Measurements from ENCODE around the gene LUZP1.

LUZP1 gene

DNA sequence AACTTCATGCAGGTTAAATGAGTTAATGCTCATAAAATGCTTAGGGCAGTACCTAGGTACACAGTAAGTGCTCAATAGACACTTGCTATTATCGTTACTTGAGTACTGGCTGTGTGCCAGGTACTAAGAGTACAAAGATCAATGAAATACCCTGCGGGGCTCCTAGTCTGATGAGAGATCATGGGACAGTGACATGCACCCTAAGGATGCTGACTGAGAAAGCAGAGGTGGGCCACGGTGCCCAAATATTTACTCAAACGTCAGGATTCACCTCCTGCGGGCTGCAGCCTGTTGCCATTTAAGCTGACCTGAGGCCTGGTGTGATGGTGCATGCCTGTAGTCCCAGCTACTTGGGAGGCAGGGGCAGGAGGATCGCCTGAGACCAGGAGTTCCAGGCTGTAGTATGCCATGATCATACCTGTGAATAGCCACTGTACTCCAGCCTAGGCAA, 19.8 kb upstream of the LUZP1 start:
- DNase-seq, result peak; percentile 5

DNA sequence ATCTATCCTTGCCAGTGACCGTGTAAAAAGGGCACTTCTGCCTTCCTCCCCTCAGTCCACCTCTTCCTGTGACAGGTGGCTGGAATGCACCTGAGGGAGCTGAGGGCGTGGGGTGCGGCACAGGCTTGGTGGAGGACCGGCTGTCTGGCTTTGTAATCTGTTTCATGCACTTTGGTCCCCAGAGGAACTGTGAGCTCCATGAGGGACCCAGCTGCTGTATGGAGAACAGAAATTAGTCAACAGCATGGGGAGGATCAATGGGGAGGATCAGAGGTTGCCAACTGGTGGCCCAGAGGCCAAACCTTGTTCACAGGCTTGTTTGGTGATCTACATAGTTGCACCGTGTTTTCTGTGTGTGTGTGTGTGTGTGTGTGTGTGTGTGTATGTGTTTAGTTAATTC, 19.0 kb upstream of the LUZP1 start:
- no peak for DNase-seq

DNA sequence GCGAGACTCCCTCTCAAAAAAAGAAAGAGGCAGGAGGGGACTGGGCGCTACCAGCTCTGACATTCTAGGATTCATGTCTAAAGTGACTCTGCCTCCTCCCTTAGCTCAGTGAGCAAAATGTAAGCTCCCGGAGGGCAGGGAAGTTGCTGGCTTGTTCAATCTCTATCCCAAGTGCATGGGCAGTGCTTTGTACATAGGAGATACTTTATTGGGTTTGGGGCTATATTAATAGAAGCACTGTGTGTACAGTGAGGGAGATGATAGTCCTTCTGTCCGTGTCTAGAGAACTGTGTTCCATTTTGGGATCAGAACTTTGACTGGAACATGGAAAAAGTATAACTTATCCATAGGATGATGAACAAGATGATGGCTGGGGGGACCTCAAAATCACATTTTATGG, 16.7 kb upstream of the LUZP1 start:
- no peak for DNase-seq

DNA sequence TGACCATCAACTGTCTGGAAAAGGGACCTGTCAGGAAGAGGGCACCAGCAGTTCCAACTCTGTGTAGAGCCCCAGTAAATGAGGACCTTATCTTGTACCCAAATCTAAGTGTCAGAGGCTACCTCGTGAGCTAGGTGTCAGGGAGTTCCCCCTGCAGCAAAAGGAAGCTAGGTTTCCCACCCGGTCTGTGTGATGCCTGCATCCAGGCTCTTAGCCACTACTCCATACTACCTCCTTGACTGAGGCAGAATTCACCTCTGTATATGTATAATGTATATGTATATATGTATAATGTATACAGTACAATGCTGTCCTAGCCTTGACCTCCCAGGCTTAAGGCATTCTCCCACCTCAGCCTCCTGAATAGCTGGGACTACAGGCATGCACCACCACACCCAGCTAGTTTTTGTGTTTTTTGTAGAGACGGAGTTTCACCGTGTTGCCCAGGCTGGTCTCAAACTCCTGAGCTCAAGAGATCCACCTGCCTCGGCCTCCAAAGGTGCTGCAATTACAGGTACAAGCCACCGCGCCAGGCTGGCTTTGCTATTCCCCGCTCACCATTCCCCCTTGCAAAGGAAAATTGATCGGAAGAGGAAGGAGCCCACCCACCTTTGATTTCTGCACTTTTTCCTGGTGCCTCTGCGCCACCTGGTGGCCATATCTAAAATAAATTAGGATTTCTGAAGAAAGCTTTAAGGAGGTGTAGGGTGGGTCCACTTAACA, 15.7 kb upstream of the LUZP1 start:
- peak; percentile 35 for DNase-seq

DNA sequence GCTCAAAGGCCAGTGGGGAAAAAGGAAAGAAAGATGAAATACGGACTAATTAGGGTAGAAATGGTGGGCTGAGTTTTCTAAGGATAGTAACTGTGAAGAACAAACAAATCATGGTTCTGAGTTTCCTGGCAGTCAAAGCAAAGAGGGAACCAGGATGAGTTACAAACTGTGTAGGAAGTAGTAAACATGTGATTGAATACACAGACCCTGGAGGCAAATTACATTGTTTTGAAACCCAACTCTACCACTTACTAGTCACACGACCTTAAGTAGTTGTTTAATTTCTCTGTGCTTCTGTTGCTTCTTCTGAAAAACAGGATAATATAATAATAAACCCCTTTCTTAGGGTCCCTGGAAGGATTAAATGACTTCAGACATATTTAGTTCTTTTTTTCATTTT, 11.2 kb upstream of the LUZP1 start:
- no peak for DNase-seq

DNA sequence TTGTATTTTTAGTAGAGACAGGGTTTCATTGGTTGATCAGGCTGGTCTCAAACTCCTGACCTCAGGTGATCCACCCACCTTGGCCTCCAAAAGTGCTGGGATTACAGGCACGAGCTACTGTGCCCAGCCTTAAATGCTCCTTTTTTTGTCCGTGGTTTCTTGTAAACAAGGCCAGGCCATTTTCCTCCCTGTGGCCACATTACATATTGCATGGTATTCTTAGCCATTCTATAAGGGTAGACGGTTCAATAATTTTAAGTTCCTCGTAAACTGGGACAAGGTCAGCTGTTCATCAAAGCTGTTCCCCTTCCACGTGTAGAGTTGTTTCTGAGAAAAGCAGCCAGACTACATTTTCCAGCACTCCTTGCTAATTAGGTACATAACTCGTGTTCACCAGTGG, 10.3 kb upstream of the LUZP1 start:
- no peak for DNase-seq

DNA sequence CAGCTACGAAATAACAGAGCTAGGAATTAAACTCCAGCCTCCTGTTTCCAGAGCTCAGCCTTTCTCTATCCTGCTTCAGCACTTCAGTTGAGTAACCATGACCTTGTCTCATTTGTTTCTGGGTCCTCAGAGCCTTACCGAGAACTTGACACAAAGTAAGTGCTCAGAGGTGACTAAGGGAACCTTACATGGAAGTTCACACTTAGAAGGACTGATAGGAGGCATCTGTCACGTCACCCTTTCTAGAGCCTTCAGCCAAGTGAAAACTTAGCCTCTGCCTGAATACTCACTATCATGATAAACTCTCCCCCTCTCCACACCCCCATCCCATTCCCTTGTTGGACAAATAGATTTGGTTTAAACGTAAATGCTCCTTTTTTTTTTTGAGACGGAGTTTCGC, 9.8 kb upstream of the LUZP1 start:
- DNase-seq, result no peak

DNA sequence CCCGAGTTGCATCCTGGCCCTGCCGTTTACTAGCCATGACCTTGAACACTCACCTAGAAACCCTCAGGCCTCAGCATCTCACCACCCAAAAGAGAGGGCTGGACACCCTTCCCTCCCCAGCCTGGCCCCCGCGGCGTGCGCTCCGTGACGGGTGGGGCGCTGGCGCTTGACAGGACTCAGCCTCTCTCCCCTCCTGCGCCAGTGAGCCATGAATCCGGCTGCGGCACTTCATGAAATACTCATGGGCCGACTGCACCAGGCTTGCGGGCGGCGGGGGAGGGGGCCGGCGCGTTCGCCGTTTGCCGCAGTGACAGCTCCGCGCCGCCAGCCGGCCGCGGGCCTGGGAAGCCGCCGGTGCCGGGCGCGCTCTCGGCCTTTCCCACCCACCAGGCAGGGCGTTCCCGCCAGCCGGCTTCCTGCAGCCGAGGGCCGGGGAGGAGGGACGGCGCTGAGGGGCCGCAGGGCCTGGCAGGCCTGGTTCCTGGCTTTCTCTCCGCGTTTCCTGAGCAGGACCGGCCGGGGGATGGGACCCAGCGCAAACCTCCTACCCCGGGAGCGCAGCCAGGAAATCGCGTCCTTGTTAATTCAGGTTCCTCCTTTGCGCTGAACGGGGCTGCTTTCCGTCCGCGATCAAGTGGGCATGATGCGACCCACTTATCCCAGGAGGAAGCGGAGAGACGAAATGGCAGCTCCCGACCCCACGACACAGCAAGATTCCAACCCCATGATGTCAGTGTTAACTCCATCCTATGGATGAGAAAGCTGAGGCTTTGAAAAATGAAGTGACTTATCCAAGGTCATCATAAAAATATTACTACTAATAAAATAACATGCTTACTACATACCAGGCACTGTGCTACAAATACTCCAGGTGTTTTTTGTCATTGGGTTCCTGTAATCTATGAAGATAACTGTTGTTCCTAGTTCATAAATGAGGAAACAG, 9.1 kb upstream of the LUZP1 start:
- peak; percentile 38 for DNase-seq

DNA sequence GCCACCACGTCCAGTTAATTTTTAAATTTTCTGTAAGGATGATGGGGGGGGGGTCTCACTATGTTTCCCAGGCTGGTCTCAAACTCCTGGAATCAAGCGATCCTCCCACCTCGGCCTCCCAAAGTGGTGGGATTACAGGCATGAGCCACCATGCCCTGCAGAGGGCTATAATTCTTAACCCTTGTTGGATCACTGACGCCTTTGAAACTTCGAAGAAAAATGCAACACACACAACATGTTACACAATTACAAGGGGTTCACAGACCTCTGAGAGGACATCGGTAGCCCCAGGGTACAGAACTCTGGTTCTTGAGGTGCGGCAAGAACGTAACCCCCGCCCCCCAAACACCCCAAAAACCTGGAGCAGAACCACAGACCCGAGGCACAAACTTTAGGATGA, 8.4 kb upstream of the LUZP1 start:
- no peak for DNase-seq

DNA sequence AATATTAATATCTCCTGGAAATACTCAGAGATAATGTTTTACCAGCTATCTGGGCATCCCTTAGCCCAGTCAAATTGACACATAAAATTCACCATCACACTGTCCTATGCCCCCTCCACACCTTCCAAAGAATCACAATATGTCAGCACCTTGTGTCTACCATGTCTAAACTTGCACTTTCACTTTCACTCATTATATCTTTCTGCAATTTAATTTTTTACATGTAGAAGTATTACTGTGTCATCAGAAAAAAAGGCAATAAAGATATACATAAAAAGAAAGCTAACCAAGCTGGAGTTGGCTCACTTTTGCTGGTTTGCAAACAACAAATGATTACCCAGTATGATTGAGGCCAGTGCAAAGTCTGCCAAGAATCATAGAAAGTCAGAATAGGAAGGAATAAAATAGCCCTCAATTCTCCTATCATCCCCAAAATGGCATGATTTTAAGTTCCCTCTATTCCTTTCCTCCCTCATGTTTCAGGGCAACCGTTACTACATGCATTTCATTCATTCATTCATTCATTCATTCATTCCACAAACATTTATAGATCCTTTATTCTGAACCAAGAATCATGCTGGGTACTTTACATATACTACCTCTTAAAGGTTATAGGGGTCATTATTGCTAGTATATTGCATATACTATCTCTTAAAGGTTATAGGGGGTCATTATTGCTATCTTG, 5.9 kb upstream of the LUZP1 start:
- DNase-seq, result no peak

DNA sequence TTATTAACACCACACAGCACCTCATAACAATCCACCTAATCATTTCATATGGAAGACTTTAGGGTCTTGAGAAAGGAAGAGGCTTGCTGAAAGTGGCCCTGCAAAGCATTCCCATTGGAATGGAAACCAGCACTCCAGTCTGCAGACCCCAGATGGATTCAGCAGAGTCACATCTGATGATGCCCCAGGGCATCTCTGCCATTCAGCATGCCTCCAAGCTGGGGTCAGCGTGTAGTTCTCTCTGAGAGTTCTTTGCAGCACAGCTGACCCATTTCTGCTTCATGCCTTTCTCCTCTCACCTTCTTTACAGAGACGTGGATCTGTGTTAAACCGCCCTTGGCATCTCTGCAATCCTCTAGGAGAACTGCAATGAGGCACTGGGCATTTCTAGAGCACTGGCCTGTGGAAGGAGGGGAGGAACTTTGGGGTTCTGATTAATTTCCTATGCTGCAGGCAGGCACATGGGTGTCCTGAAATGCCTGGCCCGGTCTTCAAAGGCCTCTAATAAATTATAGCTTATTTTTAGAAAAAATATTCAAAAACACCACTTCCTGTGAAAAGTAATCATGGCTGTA, 2.6 kb upstream of the LUZP1 start:
- no peak for DNase-seq

DNA sequence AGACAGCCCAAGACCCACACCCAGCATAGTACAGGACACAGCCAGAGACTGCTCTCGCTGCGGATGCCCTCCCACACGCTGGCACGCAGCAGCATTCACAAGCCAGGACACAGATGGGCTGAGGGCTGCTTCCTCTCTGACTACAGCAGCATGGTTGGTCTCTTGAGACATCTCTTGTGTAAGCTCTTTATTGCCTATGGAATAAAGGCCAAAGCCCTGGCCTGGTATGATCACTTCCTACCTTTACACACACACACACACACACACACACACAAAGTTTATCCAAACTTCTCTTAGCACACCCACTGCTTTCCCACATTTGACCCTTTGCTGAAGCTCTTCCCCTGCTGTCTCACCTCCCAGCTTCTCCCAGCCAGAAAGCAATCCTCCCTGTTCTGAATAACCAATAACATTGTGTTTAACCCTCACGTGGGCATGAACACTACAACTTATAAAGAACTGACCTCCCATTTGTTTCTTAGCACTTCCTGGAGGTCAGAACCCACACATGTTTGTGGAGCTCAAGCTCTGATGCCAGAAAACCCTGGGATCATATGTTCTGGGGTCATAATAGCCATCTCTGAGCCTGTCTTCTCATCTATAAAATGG, 1.2 kb upstream of the LUZP1 start:
- DNase-seq, result peak; percentile 28

DNA sequence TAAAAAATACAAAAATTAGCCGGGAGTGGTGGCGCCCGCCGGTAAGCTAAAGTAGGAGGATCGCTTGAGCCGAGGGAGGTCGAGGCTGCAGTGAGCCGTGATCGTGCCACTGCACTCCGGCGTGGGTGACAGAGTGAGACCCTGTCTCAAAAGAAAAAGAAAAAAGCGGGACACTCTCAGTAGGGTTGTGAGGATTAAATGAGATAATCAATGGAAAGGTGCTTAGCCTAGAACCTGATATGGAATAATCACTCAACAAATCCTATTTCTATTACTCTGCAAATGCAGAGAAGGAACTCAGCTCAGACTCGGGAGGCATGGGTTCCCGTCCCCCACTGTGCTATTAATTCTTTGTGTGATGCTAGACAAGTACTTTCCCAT, 529 bp upstream of the LUZP1 start:
- no peak for DNase-seq

DNA sequence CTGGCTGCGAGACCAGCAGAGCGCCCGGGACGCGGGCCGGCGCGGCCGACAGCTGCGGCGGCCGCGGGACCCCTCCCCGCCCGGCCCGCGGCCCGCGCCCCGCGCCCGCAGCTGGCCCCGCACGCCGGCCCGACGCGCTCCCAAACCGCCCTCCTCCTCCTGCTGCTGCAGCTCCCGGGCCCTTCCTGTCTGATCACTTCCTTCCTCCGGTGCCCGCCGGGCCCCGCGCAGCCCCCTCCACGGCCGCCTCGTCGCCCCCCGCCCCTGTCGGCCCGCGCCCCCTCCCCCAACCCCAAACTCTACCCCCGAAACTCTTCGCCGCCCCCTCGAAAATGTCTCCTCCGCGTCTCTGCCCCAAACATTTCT, 594 bp downstream of the LUZP1 start:
- no peak for DNase-seq

DNA sequence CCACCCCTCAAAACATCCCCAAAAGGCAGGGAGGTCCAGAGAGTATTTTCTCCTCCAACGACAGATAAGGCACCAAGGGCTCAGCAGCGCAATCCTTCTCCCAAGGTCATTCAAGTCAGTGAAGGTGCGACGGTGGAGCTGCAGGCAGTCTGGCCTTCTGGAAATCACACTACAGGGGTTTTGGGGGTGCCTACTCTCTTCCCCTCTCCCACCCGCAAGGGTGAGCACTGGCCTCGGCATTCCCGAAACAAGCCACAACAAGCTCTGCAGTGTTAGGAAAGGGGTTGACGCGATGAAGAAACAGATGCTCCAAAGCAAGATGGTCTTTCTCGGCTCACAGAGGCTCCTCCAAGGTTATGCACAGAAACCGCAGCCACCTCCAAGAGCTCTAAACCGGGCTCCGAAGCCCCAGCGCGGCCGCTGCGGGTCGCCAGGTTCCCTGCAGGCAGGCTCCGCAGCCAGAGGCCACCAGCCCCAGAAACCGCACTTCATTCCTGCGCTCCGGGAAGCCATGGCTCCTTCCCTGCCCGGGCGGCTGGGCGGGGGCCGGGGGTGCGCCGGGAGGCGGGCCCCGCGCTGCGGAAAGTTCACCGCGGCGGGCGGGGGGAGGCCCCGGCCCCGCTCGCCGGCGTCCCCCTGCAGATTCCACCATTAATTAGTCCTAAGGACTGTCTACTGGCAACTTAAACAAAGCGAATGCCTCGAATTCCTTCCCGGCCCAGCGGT, 1.1 kb downstream of the LUZP1 start:
- DNase-seq, result peak; percentile 7

DNA sequence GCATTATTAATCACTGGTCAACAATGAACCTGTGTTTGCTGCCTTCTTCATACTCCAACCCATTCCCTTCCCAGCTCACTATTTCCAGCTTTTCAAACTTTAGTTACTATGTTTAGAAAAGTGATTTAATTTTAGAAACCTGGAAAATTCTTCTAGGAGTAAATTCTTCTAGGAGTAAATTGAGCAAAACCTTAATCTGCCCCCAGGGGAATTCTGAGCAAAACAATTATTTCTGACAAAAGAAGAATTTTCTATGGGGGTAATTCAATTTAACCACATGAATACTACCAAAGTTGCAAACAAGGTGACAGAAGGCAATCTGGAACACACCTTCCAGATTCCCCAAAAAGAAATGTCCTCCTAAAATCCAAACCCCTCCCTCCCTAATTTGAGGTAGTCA, 1.8 kb downstream of the LUZP1 start:
- DNase-seq, result no peak

DNA sequence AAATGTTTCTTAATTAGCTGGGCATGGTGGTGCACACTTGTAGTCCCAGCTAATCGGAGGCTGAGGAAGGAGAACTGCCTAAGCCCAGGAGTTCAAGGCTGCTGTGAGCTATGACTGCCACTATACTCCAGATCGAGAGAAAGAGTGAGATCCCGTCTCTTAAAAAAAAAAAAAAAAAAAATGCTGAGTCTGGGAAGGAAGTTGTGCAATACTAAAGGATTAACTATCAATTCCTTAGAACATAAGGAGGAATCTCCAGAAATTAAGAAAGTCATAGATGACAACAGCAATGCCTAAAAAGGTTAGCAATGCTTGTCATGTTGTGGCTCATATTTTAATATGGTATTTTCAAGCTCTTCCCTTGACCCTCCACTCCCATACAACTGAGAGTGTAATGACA, 5.3 kb downstream of the LUZP1 start:
- DNase-seq, result no peak

DNA sequence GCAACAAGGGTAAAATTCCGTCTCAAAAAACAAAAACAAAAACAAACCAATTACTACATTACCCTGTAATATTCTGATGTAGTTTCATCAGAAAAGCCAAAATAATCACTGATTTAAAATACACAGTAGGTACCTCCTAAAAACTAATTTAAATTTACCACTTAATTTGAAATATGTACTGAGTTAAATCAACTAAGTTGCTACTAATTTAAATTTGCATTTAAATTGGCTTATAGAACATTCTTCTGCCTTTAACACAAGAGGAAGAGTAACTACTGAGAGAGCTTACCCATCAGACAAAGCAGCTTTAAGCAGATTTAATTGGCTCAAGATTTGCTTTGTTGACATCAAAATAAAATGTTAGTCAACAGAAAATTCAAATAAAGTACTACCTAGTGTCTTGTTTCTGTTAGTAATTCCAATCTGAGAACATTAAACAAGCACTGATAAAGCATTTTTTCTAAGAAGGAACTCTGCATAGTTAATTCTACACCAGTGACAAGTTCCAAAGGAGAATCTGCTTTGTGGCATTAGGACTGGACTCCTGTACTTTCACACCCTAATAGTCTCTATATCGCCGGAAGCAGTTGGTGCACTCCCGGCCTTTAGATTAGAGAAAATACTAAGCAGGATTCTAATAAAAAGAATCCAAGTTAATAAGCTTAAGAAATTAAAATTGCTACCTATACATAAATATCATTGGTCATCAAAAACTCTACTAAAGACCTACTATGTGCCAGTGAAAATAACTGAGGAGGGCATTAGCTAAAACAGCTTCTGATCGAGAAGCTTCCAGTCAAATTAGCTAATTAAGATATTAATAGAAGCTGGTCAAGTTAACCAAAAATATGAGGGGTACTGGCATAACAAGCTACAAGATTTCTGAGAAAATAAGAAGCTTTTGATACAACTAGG, 8.4 kb downstream of the LUZP1 start:
- DNase-seq, result no peak

DNA sequence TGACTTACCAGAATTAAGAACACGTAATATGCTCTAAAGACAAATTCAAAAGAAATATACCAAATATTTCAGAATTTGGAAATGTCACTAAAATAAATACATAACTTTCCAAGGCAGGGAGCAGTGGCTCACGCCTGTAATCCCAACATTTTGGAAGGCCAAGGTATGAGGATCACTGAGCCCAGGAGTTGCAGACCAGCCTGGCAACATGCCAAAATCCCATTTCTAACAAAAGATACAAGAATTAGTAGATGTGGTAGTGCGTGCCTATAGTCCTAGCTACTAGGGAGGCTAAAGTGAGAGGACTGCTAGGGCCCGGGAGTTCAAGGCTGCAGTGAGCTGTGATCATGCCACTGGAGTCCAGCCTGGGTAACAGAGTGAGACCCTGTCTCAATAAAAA, 11.7 kb downstream of the LUZP1 start:
- no peak for DNase-seq

DNA sequence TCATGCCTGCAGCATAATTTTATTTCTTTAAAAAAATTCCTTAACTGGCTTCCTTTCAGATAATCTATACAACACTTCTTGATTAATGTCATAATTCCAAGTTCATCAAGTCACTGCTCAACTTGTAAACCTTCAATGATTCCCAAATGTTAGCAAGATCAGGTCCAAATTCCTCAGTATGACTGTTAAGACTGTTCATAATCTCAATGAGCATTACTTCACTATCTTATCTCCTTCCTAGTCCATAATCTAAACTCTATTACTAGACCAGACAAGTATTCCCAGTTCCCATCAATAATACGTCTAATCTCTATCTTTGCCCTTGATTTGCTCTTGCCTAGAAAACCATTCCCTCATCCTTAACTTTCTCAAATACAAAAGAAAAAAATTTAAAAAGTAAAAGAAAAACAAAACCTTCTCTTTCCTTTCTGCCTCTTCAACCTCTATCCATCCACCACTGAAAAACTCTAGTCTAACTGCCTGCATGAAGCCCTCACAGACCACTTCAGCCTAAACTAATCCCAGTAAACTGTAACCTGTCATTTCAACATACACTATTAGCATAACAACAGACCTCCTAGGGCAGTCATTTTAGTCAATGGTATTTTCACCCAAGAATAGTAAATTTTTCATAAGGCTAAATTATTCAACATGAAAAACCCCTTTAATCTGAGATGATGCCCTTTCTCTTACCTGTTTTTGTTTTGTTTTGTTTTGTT, 15.5 kb downstream of the LUZP1 start:
- DNase-seq, result no peak

Data from NCI-H1436 (cell line).